ENCODE data around the gene SMTNL2. TPM values are rescaled to one million over a fixed set of nuclear protein-coding genes. Genes with fewer than 3 reads are reported as not detected.
"Not testable (repeated sequence)": the region's sequence is repeated elsewhere in the genome, so short reads cannot be mapped to it uniquely, and the experiment has no call there.

SMTNL2 gene
- total and polyA plus RNA-seq, 2 of the 4 experiments (the other 2 are of a cell fraction) = not detected

GRCh38 chr17:4595685-4596342 is 11.5 kb downstream of the SMTNL2 start:
- H3K23ac ChIP-seq (ENCODE audit: low read depth, low read length); H2BK20ac ChIP-seq (ENCODE audit: low read depth, low read length); H3K9me3 ChIP-seq (ENCODE audit: control insufficient read depth, insufficient read depth, low read length); H3K4ac ChIP-seq (ENCODE audit: low read depth, low read length); H2AFZ ChIP-seq (replicated peaks; ENCODE audit: low read length, poor library complexity); H2BK5ac ChIP-seq (ENCODE audit: low read depth, low read length, poor library complexity, severe bottlenecking); H3K9me1 ChIP-seq (ENCODE audit: insufficient read depth, low read length); DNase-seq; H3K27ac ChIP-seq (ENCODE audit: insufficient read depth, low read length); H4K8ac ChIP-seq (ENCODE audit: low read depth in 2 of 2, low read length in 2 of 2); H3K79me1 ChIP-seq (ENCODE audit: low read depth in 1 of 2, low read length in 2 of 2); H4K5ac ChIP-seq (ENCODE audit: low read depth, low read length); BruUV-seq (replicated peaks); H2AK5ac ChIP-seq (ENCODE audit: low read depth, low read length); ATAC-seq (ENCODE audit: low read depth); H3K9ac ChIP-seq (ENCODE audit: low read depth, low read length); H4K91ac ChIP-seq (ENCODE audit: insufficient read depth, low read depth, low read length); H3K4me2 ChIP-seq (ENCODE audit: low read depth, low read length); dilution Hi-C loops (cut with HindIII; ENCODE audit: low sequenced_read_pairs, unreplicated experiment); H2BK15ac ChIP-seq (ENCODE audit: low read depth, low read length); H4K20me1 ChIP-seq (ENCODE audit: insufficient read depth, low read length); H3K4me3 ChIP-seq (ENCODE audit: insufficient read depth, low read depth, low read length); H3K18ac ChIP-seq (ENCODE audit: low read depth, low read length); H2BK120ac ChIP-seq (ENCODE audit: low read depth, low read length); H3K36me3 ChIP-seq (ENCODE audit: control insufficient read depth, insufficient read depth, low read length); POLR2A ChIA-PET (ENCODE audit: unreplicated experiment); H2AK9ac ChIP-seq (replicated peaks; ENCODE audit: low read depth, low read length, poor library complexity); in situ Hi-C loops (cut with MboI; ENCODE audit: low sequenced_read_pairs); intact Hi-C loops (cut with micrococcal nuclease); H3K56ac ChIP-seq (ENCODE audit: extremely low read depth, insufficient read depth, low read length); H3K14ac ChIP-seq (replicated peaks; ENCODE audit: low read depth, low read length): not testable (repeated sequence)
- CTCF ChIA-PET = interaction anchor here (0.6 kb wide), 1 partner anchor 9 kb away, joined by 3 read pairs; no protein-coding TSS in a partner anchor
- WGBS, 2 experiments (ENCODE audit: extremely low coverage in 2 of 2, insufficient read length in 1 of 2) = 100% methylated on average over 4 of the region's 23 CpGs; no CpG with 5 or more reads in 1 of the 2 experiments
- peaks cover 22% of the 10 kb centered on the region; the same call in 1 of the 2 replicates for H3K4me1 ChIP-seq (ENCODE audit: control insufficient read depth, insufficient read depth, low read length)
- H3K27me3 ChIP-seq (ENCODE audit: control insufficient read depth, insufficient read depth, low read length) = peaks cover 25% of the 10 kb centered on the region

All from IMR-90 (cell line).